DOHH2 (cell line): ENCODE results near the gene SECISBP2.

Source experiments
- EZH2phosphoT487 ChIP-seq: fragments of 200-600 bp; sonication (generic); IDR thresholded peaks from 2 replicates; pipeline ENCODE4 v1.6.1; 2017; ENCODE audit warnings: borderline replicate concordance, mild to moderate bottlenecking, antibody characterized with exemption, low read length, moderate library complexity, mixed read lengths
- TF ChIP-seq, protein P1 (sequence below): fragments of 200-600 bp; sonication (generic); IDR thresholded peaks from one replicate; pipeline ENCODE4 v1.5.1; 2014; ENCODE audit warnings: antibody characterized with exemption, mild to moderate bottlenecking, low read depth, low read length; ENCODE audit not compliant: poor library complexity, severe bottlenecking

DNA sequence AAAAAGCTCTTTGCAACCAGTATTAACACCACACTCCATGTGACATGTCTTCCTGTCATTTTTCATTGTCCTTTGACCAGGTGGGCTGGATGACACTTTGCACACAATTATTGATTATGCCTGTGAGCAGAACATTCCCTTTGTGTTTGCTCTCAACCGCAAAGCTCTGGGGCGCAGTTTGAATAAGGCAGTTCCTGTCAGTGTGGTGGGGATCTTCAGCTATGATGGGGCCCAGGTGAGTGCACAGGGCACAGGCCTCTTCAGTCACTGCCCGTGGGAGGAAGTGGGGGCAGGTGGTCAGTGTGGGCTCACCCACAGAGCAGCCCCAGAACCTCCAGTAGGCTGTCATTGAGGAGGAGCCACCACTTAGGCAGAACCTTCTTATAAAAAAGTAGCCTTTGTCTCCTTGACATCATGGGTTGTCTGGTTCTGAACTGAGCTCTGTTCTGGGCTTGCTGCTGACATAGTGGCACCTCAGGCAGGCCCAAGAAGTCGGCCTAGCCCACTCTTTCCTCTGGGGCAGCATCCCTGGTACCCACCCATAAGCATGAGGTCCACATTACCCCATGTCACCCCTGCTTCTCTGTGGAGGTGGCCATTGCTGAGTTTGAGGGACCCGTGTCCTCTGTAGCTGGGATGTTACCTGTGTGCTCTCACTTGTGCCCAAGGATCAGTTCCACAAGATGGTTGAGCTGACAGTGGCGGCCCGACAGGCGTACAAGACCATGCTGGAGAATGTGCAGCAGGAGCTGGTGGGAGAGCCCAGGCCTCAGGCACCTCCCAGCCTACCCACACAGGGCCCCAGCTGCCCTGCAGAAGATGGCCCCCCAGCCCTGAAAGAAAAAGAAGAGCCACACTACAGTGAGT lies 39.3 kb downstream of the SECISBP2 start:
- TF ChIP-seq, protein P1, sequence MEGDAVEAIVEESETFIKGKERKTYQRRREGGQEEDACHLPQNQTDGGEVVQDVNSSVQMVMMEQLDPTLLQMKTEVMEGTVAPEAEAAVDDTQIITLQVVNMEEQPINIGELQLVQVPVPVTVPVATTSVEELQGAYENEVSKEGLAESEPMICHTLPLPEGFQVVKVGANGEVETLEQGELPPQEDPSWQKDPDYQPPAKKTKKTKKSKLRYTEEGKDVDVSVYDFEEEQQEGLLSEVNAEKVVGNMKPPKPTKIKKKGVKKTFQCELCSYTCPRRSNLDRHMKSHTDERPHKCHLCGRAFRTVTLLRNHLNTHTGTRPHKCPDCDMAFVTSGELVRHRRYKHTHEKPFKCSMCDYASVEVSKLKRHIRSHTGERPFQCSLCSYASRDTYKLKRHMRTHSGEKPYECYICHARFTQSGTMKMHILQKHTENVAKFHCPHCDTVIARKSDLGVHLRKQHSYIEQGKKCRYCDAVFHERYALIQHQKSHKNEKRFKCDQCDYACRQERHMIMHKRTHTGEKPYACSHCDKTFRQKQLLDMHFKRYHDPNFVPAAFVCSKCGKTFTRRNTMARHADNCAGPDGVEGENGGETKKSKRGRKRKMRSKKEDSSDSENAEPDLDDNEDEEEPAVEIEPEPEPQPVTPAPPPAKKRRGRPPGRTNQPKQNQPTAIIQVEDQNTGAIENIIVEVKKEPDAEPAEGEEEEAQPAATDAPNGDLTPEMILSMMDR, result no peak
- TF ChIP-seq EZH2phosphoT487, result no peak
